ENCODE measurements around the gene ADAMTS8.

The ADAMTS8 gene

DNA sequence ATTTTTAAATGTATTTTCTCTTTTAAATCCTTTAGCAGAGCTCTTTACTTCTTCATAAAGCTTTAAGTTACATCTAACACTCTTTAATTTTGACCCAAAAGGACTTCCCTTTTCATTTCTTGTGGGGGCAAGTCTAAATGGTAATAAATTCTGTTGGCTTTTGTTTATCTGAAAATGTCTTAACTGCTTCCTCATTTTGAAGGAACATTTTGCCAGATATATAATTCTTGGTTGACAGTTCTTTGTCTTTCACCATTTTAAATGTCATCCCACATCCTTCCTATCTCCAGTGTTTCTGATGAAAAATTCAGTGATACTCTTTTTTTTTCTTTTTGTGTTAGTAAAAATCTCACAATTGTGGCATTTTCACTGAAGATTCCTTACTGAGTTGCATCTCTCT, 69.0 kb downstream of the ADAMTS8 start:
- H3K4me1 ChIP-seq (ENCODE audit: control insufficient read depth, insufficient read depth, low read length), result no peaks in the 10 kb centered on the region
- no peak overlapping the region for H3K9ac ChIP-seq (ENCODE audit: low read length)

GRCh38 chr11:130358398-130358797, 70.0 kb downstream of the ADAMTS8 start:
- no peaks in the 10 kb centered on the region for H3K4me1 ChIP-seq (ENCODE audit: control insufficient read depth, insufficient read depth, low read length)
- no peaks in the 10 kb centered on the region for H3K27me3 ChIP-seq (ENCODE audit: control insufficient read depth, insufficient read depth, low read length)
- H3K27ac ChIP-seq (ENCODE audit: low read depth, low read length), result no peak overlapping the region
- H3K36me3 ChIP-seq (ENCODE audit: control insufficient read depth, insufficient read depth, low read length), result no peaks in the 10 kb centered on the region
- no peak overlapping the region for H3K4me3 ChIP-seq (ENCODE audit: low read length)
- no peak overlapping the region for H3K9ac ChIP-seq (ENCODE audit: low read length)

More for the DNA sequence above, 69.0 kb downstream of the ADAMTS8 start:
- no peaks in the 10 kb centered on the region for H3K27me3 ChIP-seq (ENCODE audit: control insufficient read depth, insufficient read depth, low read length)
- H3K27ac ChIP-seq (ENCODE audit: low read depth, low read length), result no peak overlapping the region
- no peak overlapping the region for H3K4me3 ChIP-seq (ENCODE audit: low read length)
- no peaks in the 10 kb centered on the region for H3K36me3 ChIP-seq (ENCODE audit: control insufficient read depth, insufficient read depth, low read length)

Data from rectal smooth muscle tissue (tissue), 1 donor.